ENCODE results near the gene UCP2.
"Not testable (repeated sequence)": the region's sequence is repeated elsewhere in the genome, so short reads cannot be mapped to it uniquely, and the experiment has no call there.

Gene UCP2

GRCh38 chr11:73939096-73939495 is 43.5 kb downstream of the UCP2 start:
- peak; percentile 47 for DNase-seq

GRCh38 chr11:73936047-73936446 is 46.6 kb downstream of the UCP2 start:
- DNase-seq: not testable (repeated sequence)

- no peak for DNase-seq
Observed at GRCh38 chr11:73932781-73933180, 49.9 kb downstream of the UCP2 start.

GRCh38 chr11:73931951-73932350 is 50.7 kb downstream of the UCP2 start:
- DNase-seq: no peak

GRCh38 chr11:73931039-73931645 is 51.5 kb downstream of the UCP2 start:
- DNase-seq: peak; percentile 71

GRCh38 chr11:73929388-73929787 is 53.3 kb downstream of the UCP2 start:
- DNase-seq: no peak

Measured in fibroblast of skin of right biceps (primary cell).